ENCODE results near the gene SCD5.

SCD5 gene

GRCh38 chr4:82718162-82718940 is 80.2 kb downstream of the SCD5 start:
- no peak for DNase-seq

DNA sequence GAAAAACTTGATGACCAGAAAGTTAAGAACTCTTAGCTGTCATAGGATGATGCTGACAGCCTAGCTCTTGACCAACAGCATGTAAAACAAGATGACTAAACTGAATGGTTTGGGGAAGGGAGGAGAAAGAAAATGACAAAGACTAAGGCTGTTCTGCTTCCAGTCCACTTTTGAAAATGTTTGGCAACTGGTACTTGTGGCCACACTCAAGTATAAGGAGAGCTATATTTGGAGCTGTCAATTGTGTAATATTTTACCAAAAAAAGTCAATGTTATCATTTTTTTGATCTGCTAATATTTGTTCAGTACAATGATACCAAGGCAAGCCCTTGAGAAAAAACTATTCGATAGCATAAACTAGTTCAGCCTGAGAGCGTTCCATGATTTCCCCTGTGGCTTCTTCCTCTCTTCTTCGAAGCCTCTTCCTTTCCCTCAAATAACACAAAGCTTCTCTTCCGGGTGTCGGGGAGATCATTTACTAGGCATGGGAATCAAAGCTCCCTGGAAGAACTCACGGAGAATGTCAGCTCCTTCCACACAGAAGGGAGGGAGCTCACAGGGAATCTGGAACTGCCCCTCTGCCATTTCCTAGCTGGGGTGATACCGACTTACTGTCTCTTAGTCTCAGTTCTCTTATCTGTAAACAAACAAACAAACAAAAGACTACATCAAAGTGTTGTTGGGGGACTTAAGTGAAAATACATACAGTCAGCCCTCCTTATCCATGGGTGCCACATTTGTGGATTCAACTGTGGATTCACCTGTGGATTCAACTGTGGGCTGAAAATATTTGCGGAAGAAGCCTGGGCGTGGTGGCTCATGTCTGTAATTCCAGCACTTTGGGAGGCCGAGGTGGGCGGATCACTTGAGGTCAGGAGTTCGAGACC is 82.6 kb downstream of the SCD5 start:
- DNase-seq = no peak

DNA sequence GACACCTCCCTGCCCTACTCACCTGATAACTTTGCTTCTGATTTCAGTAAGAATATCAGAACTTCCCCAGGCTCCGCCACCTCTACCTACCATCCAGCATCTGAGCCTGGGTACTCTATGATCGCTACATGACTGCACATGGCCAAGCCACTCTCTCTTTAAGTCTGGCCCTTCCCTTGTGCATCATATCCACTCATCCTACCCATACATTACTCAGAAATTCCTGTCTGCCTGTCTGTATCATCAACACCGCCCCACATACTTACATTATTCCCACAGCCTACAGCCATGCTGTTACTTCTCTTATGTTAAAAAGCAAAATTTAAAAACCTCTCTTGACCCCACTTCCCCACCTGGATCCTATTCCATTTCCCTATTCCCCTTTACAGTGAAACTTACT is 84.7 kb downstream of the SCD5 start:
- DNase-seq = no peak

DNA sequence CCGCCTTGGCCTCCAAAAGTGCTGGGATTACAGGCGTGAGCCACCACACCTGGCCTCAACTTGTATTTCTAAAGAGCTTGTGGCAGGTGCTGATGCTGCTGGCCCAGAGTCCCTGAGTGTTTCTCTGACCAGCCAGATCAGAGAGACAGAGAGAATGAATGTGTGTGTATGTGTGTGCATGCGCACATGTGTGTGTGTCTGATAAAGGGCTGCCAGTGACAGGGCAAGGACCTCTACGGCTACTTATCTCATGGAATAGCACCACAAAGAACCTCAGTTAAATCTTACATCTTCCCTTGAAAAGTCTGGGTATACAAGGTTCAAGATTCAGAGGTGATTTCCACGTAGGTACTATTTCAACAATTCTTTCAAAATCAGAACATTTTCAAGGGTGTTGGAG is 86.0 kb downstream of the SCD5 start:
- DNase-seq = no peak

DNA sequence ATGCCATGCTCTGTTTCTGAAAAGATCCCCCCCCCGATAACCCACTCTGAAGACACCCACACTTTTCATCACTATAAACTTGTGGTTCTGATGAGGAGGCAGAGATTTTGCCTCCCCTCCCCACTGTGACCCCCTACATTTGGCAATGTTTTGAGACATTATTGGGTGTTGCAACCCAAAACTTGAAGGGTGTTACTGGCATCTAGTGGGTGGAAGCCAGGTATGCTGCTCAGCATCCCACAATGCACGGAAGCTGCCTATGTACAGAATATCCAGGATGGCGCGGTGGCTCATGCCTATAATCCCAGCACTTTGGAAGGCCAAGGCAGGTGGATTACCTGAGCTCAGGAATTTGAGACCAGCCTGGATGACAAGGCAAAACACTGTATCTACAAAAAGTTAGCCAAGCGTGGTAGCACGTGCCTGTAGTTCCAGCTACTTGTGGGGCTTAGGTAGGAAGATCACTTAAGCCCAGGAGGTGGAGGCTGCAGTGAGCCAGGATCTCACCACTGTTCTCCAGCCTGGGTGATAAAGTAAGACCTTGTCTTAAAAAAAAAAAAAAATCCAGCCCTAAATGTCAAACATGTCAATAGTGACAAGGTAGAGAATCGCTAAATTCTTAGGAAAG is 87.3 kb downstream of the SCD5 start:
- no peak for DNase-seq

DNA sequence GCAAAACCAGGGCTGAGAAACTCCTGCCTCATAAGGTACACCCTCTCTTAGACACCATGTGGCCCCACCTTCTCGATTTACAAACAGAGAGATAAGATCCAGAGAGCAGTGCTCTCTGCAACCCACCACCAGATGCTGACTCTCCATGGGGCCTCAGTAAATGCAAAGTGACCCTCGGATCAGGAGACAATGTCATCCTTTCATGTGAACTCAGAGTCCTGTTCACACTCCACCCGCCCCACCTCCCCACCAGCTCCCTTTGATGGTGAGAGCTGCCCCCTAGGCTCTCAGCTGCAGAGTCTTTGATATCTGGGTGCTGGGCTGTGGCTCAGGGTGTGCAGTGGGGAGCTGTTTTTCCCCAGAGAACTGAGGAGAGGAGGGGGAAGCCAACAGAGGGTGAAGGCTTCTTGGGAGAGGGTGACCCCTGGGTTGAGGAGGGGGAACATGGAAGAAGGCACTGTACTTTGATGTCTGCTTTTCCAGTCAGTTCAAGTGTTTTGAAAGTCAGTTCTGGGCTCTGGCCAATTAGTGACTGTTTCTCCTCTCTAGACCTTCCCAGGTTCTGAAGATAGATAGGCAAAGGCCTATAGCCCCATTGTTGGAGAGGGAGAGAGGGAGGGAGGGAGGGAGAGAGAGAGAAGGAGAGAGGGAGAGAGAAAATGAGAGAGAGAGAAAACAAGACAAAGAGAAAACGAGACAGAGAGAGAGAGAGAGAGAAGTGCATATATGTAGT is 88.2 kb downstream of the SCD5 start:
- no peak for DNase-seq

DNA sequence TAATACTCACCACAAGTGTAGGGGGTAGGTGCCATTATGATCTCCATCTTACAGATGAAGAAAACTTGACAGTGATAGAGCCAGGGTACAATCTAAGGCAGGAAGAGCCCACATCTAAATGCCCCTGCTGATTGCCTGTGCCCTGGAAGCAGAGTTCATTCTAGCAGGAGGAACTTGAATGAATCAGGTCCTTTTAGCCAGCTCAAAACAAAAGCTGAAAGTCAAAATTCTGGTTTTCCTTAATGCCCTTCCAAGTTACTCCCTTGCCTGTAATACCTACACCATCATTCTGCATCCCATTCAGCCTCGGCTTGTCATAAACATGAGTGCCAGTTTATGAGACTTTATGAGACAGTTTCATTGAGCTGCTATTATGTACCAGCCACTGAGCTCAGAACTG is 89.6 kb downstream of the SCD5 start:
- no peak for DNase-seq

DNA sequence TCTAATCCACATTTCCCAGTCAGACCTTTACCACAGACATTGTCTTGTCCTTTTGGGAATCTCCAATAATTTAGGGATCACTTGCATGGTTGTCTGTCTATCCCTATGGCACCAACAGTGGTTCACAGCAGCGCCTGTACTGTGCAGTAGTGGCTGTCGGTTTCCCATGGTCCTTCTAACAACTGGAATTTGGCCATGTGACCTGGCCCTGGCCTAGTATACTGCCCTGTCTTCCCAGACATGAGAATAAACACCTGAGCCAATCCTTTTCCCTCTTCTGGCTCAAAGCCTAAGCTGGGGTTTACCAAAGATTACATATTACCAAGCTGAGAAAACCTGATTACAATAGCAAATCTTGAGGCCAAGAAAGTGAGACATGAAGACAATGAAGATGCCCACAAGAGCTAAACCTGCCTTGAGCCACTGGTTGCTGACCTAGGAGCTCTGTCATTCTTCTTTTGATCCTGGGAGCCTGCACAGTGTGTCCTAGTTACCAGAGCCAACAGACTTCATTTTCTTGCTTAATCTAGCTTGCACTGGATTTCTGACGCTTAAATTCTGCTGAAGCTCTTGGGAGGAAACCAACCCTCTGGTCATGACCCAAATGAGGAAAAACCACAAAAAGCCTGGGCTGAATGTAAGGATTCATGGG is 92.1 kb downstream of the SCD5 start:
- no peak for DNase-seq

DNA sequence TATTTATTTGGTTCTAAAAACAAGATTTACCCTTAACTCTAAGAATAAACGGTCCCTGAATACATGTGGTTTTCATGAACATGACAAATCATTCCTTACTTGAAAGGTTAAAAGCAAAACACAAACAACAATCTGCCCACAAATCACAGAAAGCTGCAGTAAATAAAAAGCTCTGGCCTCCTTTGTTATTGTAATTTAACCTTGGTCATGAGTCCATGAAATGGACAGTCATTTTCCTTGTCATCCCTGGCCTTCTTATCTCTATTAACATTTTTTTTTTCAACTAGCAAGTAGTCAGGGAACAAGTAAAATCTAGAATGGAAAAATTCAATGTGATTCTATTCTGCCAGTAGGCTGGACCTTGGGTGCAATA is 92.7 kb downstream of the SCD5 start:
- no peak for DNase-seq

- DNase-seq = no peak
These were observed 93.2 kb downstream of the SCD5 start for GRCh38 chr4:82705169-82705927.

DNA sequence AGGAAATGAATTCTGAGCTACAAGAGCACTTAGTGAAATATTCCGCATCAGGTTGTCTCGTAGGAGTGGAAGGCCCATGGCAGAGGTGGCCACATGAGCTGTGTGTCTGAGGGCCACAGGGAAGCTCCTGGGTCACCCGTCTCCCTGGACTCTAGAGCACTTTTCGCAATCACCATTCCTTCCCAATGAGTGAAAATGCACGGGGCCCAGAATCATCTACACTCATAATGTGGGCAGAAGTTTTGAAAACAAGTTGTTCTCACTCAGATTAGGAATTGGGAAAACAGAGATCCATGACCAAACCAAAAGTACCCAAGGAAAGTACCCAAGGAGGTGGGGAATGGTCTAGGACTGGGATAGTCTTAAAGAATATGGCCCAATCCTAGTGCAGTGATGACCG is 94.4 kb downstream of the SCD5 start:
- DNase-seq = no peak

DNA sequence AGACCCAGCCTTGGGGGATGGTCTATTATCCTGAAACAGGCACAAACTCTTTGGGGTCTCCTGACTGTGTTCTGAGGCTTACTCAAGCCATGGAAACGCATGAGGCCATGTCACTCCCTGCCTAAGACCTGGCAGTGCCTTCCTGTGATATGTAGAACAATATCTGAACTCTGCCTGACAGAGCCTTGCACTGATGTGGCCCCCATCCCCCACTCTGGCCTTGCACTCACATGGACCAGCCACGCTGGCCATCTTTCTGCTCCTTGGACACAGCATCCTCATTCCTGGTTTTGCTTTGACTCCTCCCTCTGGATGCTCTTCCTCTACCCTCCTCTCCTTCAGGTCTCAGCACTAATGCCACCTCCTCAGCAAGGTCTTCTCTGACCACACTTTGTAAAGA is 100.2 kb downstream of the SCD5 start:
- no peak for DNase-seq

- no peak for DNase-seq
These were observed 101.0 kb downstream of the SCD5 start for GRCh38 chr4:82697561-82697960.

GRCh38 chr4:82696117-82696860 is 102.3 kb downstream of the SCD5 start:
- DNase-seq = no peak

DNA sequence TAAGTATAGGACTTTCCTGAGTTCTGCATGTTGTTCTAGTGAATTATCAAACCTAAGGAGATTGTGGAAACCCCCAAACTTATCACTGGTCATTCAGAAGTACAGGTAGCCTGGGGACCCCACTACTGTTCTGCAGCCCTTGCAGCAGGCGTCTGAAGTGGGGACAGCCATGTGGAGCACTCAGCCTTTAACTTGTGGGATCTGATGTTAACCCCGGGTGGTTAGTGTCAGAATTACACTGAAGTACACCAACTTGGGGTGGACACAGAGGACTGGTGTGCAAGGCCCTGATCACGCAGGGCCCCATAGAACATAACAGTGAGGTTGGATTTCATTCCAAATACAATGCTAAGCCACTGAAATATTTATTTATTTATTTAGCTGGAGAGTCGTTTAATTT is 103.7 kb downstream of the SCD5 start:
- DNase-seq = no peak

DNA sequence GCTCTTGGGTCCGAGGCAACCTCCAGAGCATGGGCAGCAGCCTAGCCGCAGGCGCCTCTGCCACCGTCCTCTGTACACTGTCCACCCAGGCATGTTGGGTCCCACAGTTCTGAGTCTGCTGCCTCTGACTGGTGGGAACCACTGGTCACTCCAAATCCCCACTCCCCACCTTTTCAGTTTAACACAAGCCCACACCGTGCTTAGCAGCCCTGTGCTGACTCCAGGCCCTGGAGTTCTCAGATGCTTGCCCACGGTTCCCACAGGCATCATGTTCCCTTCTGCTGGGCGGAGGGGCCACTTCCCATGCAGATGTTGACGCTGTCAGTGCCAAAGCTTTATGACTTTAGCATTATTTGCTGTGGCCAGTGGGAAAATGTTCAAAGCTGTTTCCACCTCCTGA is 104.5 kb downstream of the SCD5 start:
- DNase-seq = no peak

DNA sequence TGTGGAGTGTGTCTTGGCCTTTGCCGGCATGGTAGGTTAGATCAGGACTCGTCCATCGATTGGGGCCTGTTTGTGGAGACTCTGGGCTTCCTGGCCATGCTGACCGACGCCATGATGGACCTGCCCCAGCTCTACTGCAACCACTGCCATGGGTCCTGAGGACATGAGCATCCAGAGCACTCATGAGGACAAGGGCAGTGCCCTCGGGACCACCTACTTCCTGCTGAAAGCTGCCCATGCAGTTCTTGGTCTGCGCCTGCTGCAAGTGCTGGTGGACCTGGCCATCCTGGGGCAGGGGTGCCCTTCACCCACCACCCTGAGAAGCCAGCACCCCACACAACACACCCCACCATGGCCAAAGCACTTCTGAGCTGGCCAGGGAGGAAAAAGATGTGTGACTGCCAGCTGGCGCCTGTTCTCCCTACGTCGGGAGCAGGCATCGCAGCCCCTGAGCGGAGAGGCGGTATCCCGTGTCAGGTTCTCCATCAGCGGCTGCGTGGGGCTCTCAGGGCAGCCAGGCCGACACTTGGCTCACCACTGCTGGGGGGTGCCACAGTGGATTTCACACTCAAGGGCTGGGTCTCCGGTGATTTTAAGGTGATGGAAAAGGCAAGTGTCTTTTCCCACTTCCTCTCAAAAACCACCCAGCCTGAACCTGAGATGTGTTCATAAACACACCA is 106.4 kb downstream of the SCD5 start:
- DNase-seq = no peak

DNA sequence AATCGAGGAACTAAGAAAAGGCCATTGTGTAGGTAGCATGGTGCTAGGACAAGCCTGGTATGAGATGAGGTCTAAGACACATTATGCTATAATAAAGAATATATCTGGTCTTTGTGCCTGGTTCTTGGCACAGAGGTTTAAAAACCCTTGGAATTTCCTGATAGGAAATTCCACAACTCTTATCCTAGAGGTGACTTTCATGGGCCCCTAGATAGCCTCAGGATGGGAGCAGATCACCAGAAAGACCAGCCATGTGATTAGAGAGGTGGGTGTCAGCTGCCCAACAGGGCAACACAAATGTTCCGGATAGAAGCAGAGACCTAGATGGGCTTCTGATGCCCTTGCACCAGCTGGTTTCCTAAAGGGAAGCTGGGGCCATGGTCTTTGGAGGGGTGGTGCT is 107.2 kb downstream of the SCD5 start:
- no peak for DNase-seq

DNA sequence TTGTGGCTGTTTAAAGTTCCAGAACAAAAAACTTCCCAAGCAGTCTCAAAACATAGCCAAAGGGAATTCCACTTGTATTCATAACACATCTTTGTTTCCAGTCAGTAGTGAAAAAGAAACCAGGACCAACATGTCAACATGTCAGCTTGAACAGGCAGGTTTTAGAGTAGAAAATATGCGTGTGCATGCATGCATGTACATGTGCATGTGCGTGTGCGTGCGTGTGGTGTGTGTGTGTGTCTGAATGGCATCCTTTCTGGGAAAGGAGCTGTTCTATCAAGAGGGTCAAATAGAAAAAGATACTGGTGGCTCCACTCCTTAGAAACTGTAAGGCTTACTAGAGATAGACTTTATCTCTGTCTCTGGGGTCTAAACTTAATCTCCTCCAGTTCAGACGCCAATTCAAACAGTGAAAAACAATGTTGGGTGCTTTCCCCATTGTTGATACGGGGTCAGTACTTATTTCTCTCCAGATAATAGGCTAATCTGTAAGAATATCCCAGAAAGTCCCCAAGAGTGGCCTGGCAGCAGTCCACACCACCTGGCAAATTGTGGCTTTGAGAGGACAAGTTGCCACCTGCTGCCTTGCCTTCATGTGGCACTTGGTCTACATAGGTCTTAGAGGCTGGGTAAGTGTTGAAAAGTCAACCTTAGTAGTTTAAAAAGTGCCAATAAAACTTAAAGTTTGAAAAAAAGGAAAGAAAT is 110.4 kb downstream of the SCD5 start:
- no peak for DNase-seq

- no peak for DNase-seq
These were observed 111.1 kb downstream of the SCD5 start for GRCh38 chr4:82687531-82687930.
